ENCODE results near the gene VGLL3.
"Not testable (repeated sequence)": the region's sequence is repeated elsewhere in the genome, so short reads cannot be mapped to it uniquely, and the experiment has no call there.

Gene VGLL3

GRCh38 chr3:86989006-86989405 is 1.9 kb downstream of the VGLL3 start:
- DNase-seq = peak in 1 of 2 experiments; percentile 2

GRCh38 chr3:86988235-86988634 is 2.7 kb downstream of the VGLL3 start:
- DNase-seq = no peak

GRCh38 chr3:86987421-86987715 is 3.6 kb downstream of the VGLL3 start:
- DNase-seq = no peak

- DNase-seq = no peak
Observed at GRCh38 chr3:86986671-86987420, 4.1 kb downstream of the VGLL3 start.

GRCh38 chr3:86985181-86985826 is 5.6 kb downstream of the VGLL3 start:
- no peak for DNase-seq

GRCh38 chr3:86984271-86984670 is 6.7 kb downstream of the VGLL3 start:
- DNase-seq = no peak

- no peak for DNase-seq
Observed at GRCh38 chr3:86982883-86983282, 8.1 kb downstream of the VGLL3 start.

- no peak for DNase-seq
Observed at GRCh38 chr3:86978111-86978551, 12.8 kb downstream of the VGLL3 start.

GRCh38 chr3:86976219-86976618 is 14.7 kb downstream of the VGLL3 start:
- no peak for DNase-seq

GRCh38 chr3:86974177-86974576 is 16.8 kb downstream of the VGLL3 start:
- not testable (repeated sequence) for DNase-seq

GRCh38 chr3:86973440-86973839 is 17.5 kb downstream of the VGLL3 start:
- no peak for DNase-seq

- peak; percentile 56 to 67 for DNase-seq
Observed at GRCh38 chr3:86969500-86970189, 21.3 kb downstream of the VGLL3 start.

GRCh38 chr3:86968244-86968932 is 22.6 kb downstream of the VGLL3 start:
- no peak for DNase-seq

- no peak for DNase-seq
Observed at GRCh38 chr3:86967062-86967461, 23.9 kb downstream of the VGLL3 start.

- DNase-seq = no peak
Observed at GRCh38 chr3:86965166-86965565, 25.8 kb downstream of the VGLL3 start.

- DNase-seq = no peak
Observed at GRCh38 chr3:86963611-86964010, 27.3 kb downstream of the VGLL3 start.

GRCh38 chr3:86961297-86961696 is 29.7 kb downstream of the VGLL3 start:
- DNase-seq = no peak

GRCh38 chr3:86960550-86960949 is 30.4 kb downstream of the VGLL3 start:
- no peak for DNase-seq

- no peak for DNase-seq
Observed at GRCh38 chr3:86958534-86958933, 32.4 kb downstream of the VGLL3 start.

GRCh38 chr3:86954747-86955146 is 36.2 kb downstream of the VGLL3 start:
- DNase-seq = no peak

GRCh38 chr3:86954226-86954625 is 36.7 kb downstream of the VGLL3 start:
- DNase-seq = peak in 1 of 2 experiments; percentile 2

- no peak for DNase-seq
Observed at GRCh38 chr3:86951322-86951721, 39.6 kb downstream of the VGLL3 start.

GRCh38 chr3:86950717-86951116 is 40.2 kb downstream of the VGLL3 start:
- DNase-seq = no peak

- DNase-seq = no peak
Observed at GRCh38 chr3:86949850-86950249, 41.1 kb downstream of the VGLL3 start.

Data from Kasumi-1 (cell line).